Activated T-cell treated with anti-CD3 and anti-CD28 coated beads, Interleukin-2, amount 50 U/mL, for 1 hour (primary cell): ENCODE results near the gene FIP1L1.
"Not testable (repeated sequence)": the region's sequence is repeated elsewhere in the genome, so short reads cannot be mapped to it uniquely, and the experiment has no call there.

Experiments used
- DNase-seq: peaks from one replicate; pipeline ENCODE4 v3.0.0-alpha.2; 2020

The FIP1L1 gene

GRCh38 chr4:53380221-53380620 is 2.8 kb downstream of the FIP1L1 start:
- no peak for DNase-seq

GRCh38 chr4:53409479-53409878 is 32.0 kb downstream of the FIP1L1 start:
- DNase-seq, result not testable (repeated sequence)

GRCh38 chr4:53419208-53419607 is 41.8 kb downstream of the FIP1L1 start:
- no peak for DNase-seq

- no peak for DNase-seq
These were observed 44.4 kb downstream of the FIP1L1 start for GRCh38 chr4:53421791-53422190.

GRCh38 chr4:53422367-53422766 is 44.9 kb downstream of the FIP1L1 start:
- no peak for DNase-seq

- DNase-seq, result no peak
These were observed 46.8 kb downstream of the FIP1L1 start for GRCh38 chr4:53424280-53424679.

GRCh38 chr4:53427366-53427765 is 49.9 kb downstream of the FIP1L1 start:
- DNase-seq, result no peak

- no peak for DNase-seq
These were observed 53.6 kb downstream of the FIP1L1 start for GRCh38 chr4:53431052-53431451.

- no peak for DNase-seq
These were observed 55.3 kb downstream of the FIP1L1 start for GRCh38 chr4:53432528-53433424.

GRCh38 chr4:53436251-53436650 is 58.8 kb downstream of the FIP1L1 start:
- no peak for DNase-seq

GRCh38 chr4:53441564-53441963 is 64.1 kb downstream of the FIP1L1 start:
- DNase-seq, result no peak

- DNase-seq, result no peak
These were observed 67.5 kb downstream of the FIP1L1 start for GRCh38 chr4:53444954-53445353.

- no peak for DNase-seq
These were observed 73.3 kb downstream of the FIP1L1 start for GRCh38 chr4:53450773-53451172.

GRCh38 chr4:53453385-53453784 is 75.9 kb downstream of the FIP1L1 start:
- DNase-seq, result no peak

GRCh38 chr4:53455766-53456165 is 78.3 kb downstream of the FIP1L1 start:
- DNase-seq, result no peak

GRCh38 chr4:53456178-53456577 is 78.7 kb downstream of the FIP1L1 start:
- DNase-seq, result no peak

GRCh38 chr4:53459548-53459947 is 82.1 kb downstream of the FIP1L1 start:
- no peak for DNase-seq

GRCh38 chr4:53461244-53461643 is 83.8 kb downstream of the FIP1L1 start:
- no peak for DNase-seq

- DNase-seq, result no peak
These were observed 85.9 kb downstream of the FIP1L1 start for GRCh38 chr4:53463340-53463739.

GRCh38 chr4:53465281-53465680 is 87.8 kb downstream of the FIP1L1 start:
- no peak for DNase-seq

- no peak for DNase-seq
These were observed 88.5 kb downstream of the FIP1L1 start for GRCh38 chr4:53465891-53466290.

- DNase-seq, result not testable (repeated sequence)
These were observed 89.1 kb downstream of the FIP1L1 start for GRCh38 chr4:53466576-53466975.

GRCh38 chr4:53476232-53477037 is 99.0 kb downstream of the FIP1L1 start:
- no peak for DNase-seq

GRCh38 chr4:53477038-53477565 is 99.7 kb downstream of the FIP1L1 start:
- DNase-seq, result no peak
